Esophagus squamous epithelium (tissue), 4 donors: ENCODE results near the gene VRK1.

Experiments
- CTCF ChIP-seq, 6 experiments: fragments of 450-650 bp in 4 of 6; fragments of 200-600 bp in 2 of 6; sonication (generic) in 2 of 6; IDR thresholded peaks; one replicate each; pipeline ENCODE4 v1.5.1; 2016 to 2019; ENCODE audit warnings: antibody characterized with exemption in 6 of 6, mild to moderate bottlenecking in 4 of 6, moderate library complexity in 4 of 6
- POLR2A ChIP-seq, 4 donors: fragments of 450-650 bp; IDR thresholded peaks; one replicate each; pipeline ENCODE4 v1.6.1; 2017; ENCODE audit warnings: antibody characterized with exemption in 4 of 4, mild to moderate bottlenecking in 4 of 4, moderate library complexity in 3 of 4

- no peak for TF ChIP-seq POLR2A (IDR thresholded peaks at IDR 0.05)
- no peak for TF ChIP-seq CTCF (IDR thresholded peaks at IDR 0.05)
Observed at GRCh38 chr14:96757456-96757855, 39.7 kb upstream of the VRK1 start.
